ENCODE results near the gene SELENOT.

Gene SELENOT

GRCh38 chr3:150673966-150674365, 70.8 kb downstream of the SELENOT start:
- H3K27ac ChIP-seq: no peak overlapping the region
- no peak for TF ChIP-seq ZFX (IDR thresholded peaks at IDR 0.05)
- TF ChIP-seq, protein P1, sequence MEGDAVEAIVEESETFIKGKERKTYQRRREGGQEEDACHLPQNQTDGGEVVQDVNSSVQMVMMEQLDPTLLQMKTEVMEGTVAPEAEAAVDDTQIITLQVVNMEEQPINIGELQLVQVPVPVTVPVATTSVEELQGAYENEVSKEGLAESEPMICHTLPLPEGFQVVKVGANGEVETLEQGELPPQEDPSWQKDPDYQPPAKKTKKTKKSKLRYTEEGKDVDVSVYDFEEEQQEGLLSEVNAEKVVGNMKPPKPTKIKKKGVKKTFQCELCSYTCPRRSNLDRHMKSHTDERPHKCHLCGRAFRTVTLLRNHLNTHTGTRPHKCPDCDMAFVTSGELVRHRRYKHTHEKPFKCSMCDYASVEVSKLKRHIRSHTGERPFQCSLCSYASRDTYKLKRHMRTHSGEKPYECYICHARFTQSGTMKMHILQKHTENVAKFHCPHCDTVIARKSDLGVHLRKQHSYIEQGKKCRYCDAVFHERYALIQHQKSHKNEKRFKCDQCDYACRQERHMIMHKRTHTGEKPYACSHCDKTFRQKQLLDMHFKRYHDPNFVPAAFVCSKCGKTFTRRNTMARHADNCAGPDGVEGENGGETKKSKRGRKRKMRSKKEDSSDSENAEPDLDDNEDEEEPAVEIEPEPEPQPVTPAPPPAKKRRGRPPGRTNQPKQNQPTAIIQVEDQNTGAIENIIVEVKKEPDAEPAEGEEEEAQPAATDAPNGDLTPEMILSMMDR (conservative IDR thresholded peaks at IDR 0.05): no peak

DNA sequence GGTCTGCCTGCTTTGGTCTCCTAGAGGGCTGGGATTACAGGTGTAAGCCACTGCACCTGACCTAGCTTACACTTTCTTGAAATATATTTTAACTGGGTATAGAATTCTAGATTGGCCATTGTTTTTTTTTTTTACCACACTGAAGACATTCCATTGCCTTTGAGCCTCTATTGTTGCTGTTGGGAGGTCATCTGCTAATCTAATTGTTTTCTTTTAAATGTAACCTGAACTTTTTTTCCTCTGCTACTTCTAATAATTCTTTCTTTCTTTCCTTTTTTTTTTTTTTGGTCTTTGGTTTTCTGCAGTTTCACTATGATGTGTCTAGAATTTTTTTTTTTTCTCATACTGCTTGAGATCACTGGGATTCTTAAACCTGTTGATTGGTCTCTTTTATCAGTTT, 72.5 kb downstream of the SELENOT start:
- TF ChIP-seq ZFX (IDR thresholded peaks at IDR 0.05): no peak
- TF ChIP-seq, protein P1 (conservative IDR thresholded peaks at IDR 0.05): no peak
- H3K27ac ChIP-seq: no peak overlapping the region

Measured in C4-2B (cell line).